IMR-90 (cell line): ENCODE measurements around the gene NMT1.
"Not testable (repeated sequence)": the region's sequence is repeated elsewhere in the genome, so short reads cannot be mapped to it uniquely, and the experiment has no call there.

Experiments
- CTCF ChIP-seq: conservative IDR thresholded peaks from 2 replicates; pipeline ENCODE4 v1.5.1; 2012; ENCODE audit warnings: mild to moderate bottlenecking, low read depth, low read length, improper control_type of control experiment
- FOS ChIP-seq: fragments of 150-350 bp; IDR thresholded peaks from 2 replicates; pipeline ENCODE4 v1.6.1; 2016; ENCODE audit warnings: low read depth, low read length
- MAZ ChIP-seq: IDR thresholded peaks from 2 replicates; pipeline ENCODE4 v1.6.1; 2012; ENCODE audit warnings: low read depth, mild to moderate bottlenecking, low read length, improper control_type of control experiment, moderate library complexity, borderline replicate concordance
- MXI1 ChIP-seq: IDR thresholded peaks from 2 replicates; pipeline ENCODE4 v1.6.1; 2012; ENCODE audit warnings: low read depth, mild to moderate bottlenecking, low read length, moderate library complexity, borderline replicate concordance
- RCOR1 ChIP-seq: IDR thresholded peaks from 2 replicates; pipeline ENCODE4 v1.6.1; 2012; ENCODE audit warnings: mild to moderate bottlenecking, low read length, improper control_type of control experiment; ENCODE audit not compliant: insufficient replicate concordance
- USF2 ChIP-seq: fragments of 150-350 bp; IDR thresholded peaks from 2 replicates; pipeline ENCODE4 v1.6.1; 2017; ENCODE audit warnings: mild to moderate bottlenecking, antibody characterized with exemption, low read length, low read depth

DNA sequence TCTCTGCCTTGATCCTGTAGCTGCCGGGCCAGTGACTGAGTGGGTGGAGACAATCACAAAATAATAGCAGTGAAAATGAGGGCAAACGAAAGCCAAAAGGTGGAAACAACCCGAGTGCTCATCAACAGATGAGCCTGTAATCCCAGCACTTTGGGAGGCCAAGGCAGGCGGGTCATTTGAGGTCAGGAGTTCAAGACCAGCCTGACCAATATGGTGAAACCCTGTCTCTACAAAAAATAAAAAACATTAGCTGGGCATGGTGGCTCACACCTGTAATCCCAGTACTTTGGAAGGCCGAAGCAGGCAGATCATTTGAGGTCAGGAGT, 63.6 kb downstream of the NMT1 start:
- not testable (repeated sequence) for TF ChIP-seq CTCF, USF2, MAZ, MXI1, FOS, RCOR1
